ENCODE data around the gene TRMT61B.

TRMT61B gene

DNA sequence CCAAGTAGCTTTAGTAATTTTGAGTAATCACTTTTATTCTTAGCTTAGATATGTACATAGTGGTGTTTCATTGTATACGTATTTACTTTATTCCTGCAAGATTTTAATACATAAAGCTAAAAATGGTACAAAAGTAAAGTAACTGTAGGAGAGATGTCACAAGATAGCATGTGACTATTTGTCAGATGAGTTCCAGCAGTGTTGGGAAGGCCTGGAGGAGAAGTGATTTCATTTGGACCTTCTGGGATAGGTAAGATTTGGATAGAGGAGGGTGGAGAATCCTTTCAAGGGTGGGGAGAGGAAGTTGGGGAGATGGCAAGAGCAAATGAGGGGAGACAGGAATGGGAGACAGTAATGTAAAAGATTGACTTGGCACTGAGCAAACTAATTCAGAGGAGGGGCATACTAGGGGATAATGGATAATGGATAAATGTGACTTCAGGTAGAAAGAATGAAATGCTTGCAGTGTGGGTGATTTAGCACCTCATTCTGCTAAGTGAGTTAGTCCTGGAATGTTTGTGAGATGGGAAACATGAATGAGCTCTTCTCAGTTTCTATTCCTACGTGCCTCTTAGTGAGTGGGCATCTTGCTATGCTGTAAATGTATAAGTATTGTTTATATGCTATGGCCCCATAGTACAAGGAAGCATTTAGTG lies 34.8 kb upstream of the TRMT61B start:
- Histone ChIP-seq H3K36me3 (ENCODE audit: low read length) (peaks cover 52% of the 10 kb centered on the region), H3K4me2 (ENCODE audit: low read depth, low read length, poor library complexity, severe bottlenecking) (no peak overlapping the region), H3K27me3 (ENCODE audit: low read length) (no peaks in the 10 kb centered on the region), H3K79me2 (ENCODE audit: insufficient read depth, low read length) (peaks cover 98% of the 10 kb centered on the region), H3K27ac (ENCODE audit: low read depth, low read length) (no peak overlapping the region), H3K4me3 (ENCODE audit: insufficient read depth, low read length, poor library complexity, severe bottlenecking) (no peak overlapping the region), H3K9me3 (ENCODE audit: insufficient read depth, low read length) (no peaks in the 10 kb centered on the region), H3F3A (ENCODE audit: insufficient read depth) (peaks cover 6% of the 10 kb centered on the region; the same call in 1 of the 2 replicates), H2AFZ (ENCODE audit: low read depth, low read length, severe bottlenecking) (no peak overlapping the region), H3K9me2 (replicated peaks; ENCODE audit: insufficient read depth, low read length) (no peaks in the 10 kb centered on the region), H4K20me1 (ENCODE audit: low read depth, low read length) (peaks cover 72% of the 10 kb centered on the region), H3K9ac (ENCODE audit: low read length) (no peak overlapping the region)
- TF ChIP-seq, protein P1, sequence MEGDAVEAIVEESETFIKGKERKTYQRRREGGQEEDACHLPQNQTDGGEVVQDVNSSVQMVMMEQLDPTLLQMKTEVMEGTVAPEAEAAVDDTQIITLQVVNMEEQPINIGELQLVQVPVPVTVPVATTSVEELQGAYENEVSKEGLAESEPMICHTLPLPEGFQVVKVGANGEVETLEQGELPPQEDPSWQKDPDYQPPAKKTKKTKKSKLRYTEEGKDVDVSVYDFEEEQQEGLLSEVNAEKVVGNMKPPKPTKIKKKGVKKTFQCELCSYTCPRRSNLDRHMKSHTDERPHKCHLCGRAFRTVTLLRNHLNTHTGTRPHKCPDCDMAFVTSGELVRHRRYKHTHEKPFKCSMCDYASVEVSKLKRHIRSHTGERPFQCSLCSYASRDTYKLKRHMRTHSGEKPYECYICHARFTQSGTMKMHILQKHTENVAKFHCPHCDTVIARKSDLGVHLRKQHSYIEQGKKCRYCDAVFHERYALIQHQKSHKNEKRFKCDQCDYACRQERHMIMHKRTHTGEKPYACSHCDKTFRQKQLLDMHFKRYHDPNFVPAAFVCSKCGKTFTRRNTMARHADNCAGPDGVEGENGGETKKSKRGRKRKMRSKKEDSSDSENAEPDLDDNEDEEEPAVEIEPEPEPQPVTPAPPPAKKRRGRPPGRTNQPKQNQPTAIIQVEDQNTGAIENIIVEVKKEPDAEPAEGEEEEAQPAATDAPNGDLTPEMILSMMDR (IDR thresholded peaks at IDR 0.05; ENCODE audit: insufficient read depth, low read length, poor library complexity, severe bottlenecking): no peak
- no peak for TF ChIP-seq EZH2phosphoT487 (conservative IDR thresholded peaks at IDR 0.05; ENCODE audit: low read length)

DNA sequence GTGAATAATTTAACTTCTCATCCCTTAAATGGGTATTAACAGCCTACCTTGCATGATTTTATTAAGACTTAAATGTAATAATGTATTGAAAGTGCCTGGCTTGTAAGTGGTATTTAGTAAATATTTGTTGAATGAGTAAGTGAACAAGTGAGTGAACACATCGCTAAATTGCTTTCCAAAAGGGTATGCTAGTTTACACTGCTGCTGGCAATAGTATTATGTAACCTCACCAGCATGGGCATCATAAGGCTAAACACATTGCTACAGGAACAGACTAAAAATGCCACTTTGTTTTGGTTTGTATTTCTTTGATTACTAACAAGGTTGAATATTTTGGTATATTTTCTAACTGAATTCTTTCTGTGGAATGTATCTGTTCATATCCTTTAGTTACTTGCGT lies 34.2 kb upstream of the TRMT61B start:
- H3K4me2 ChIP-seq (ENCODE audit: low read depth, low read length, poor library complexity, severe bottlenecking): no peak overlapping the region
- H2AFZ ChIP-seq (ENCODE audit: low read depth, low read length, severe bottlenecking): no peak overlapping the region
- H3K9me3 ChIP-seq (ENCODE audit: insufficient read depth, low read length): no peaks in the 10 kb centered on the region
- peaks cover 5% of the 10 kb centered on the region; the same call in 1 of the 2 replicates for H3F3A ChIP-seq (ENCODE audit: insufficient read depth)
- H3K4me3 ChIP-seq (ENCODE audit: insufficient read depth, low read length, poor library complexity, severe bottlenecking): no peak overlapping the region
- no peak overlapping the region for H3K27ac ChIP-seq (ENCODE audit: low read depth, low read length)
- no peaks in the 10 kb centered on the region for H3K27me3 ChIP-seq (ENCODE audit: low read length)
- no peak for TF ChIP-seq EZH2phosphoT487 (conservative IDR thresholded peaks at IDR 0.05; ENCODE audit: low read length)
- TF ChIP-seq, protein P1 (IDR thresholded peaks at IDR 0.05; ENCODE audit: insufficient read depth, low read length, poor library complexity, severe bottlenecking): no peak
- H3K79me2 ChIP-seq (ENCODE audit: insufficient read depth, low read length): peaks cover 98% of the 10 kb centered on the region
- no peak overlapping the region for H3K9ac ChIP-seq (ENCODE audit: low read length)
- H4K20me1 ChIP-seq (ENCODE audit: low read depth, low read length): peaks cover 72% of the 10 kb centered on the region
- H3K36me3 ChIP-seq (ENCODE audit: low read length): peaks cover 47% of the 10 kb centered on the region
- no peaks in the 10 kb centered on the region for H3K9me2 ChIP-seq (replicated peaks; ENCODE audit: insufficient read depth, low read length)

DNA sequence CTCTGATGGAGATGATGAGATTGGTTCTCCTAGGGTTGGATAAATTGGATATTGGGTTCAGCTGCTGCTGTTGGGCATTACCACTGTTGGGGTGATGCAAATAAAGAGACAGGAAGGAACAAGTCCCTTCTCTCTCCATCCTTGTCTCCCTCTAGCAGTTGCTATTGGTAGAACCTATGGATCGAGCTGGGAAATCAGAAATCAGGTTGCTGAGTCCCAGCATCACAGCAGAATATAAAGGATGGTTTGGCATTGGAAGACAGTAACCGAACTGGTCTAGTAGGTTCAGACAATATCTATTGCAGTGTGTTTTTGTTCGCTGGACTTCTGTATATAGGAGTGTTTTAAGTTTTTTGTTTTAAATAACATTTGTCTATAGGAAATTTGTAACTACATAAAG lies 32.5 kb upstream of the TRMT61B start:
- Histone ChIP-seq H3K4me3 (ENCODE audit: insufficient read depth, low read length, poor library complexity, severe bottlenecking) (no peak overlapping the region), H3F3A (ENCODE audit: insufficient read depth) (peaks cover 8% of the 10 kb centered on the region; the same call in 1 of the 2 replicates), H3K79me2 (ENCODE audit: insufficient read depth, low read length) (peaks cover 100% of the 10 kb centered on the region), H3K9ac (ENCODE audit: low read length) (no peak overlapping the region), H3K9me2 (replicated peaks; ENCODE audit: insufficient read depth, low read length) (no peaks in the 10 kb centered on the region), H2AFZ (ENCODE audit: low read depth, low read length, severe bottlenecking) (no peak overlapping the region), H3K9me3 (ENCODE audit: insufficient read depth, low read length) (no peaks in the 10 kb centered on the region), H4K20me1 (ENCODE audit: low read depth, low read length) (peaks cover 83% of the 10 kb centered on the region), H3K27me3 (ENCODE audit: low read length) (no peaks in the 10 kb centered on the region), H3K36me3 (ENCODE audit: low read length) (peaks cover 40% of the 10 kb centered on the region), H3K27ac (ENCODE audit: low read depth, low read length) (no peak overlapping the region), H3K4me2 (ENCODE audit: low read depth, low read length, poor library complexity, severe bottlenecking) (no peak overlapping the region)
- TF ChIP-seq EZH2phosphoT487 (conservative IDR thresholded peaks at IDR 0.05; ENCODE audit: low read length): no peak

DNA sequence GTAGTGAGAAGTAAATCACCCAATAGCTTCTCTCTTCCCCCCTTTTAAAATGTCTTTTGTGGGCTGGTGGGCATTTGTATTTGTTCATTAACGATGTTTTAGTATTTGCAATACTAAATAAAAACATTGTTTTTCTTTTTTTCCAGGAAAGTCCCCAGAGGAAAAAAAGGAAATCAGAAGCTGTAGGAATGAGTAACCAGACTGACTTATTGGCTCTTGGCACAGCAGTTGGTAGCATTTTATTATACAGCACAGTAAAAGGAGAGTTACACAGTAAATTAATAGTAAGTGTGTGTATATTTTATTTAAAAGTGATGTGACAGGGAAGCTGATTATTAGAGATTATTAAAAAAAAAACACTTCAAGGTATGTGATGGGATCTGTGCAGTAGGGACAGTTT lies 31.7 kb upstream of the TRMT61B start:
- H3K9ac ChIP-seq (ENCODE audit: low read length): no peak overlapping the region
- H3K36me3 ChIP-seq (ENCODE audit: low read length): peaks cover 38% of the 10 kb centered on the region
- TF ChIP-seq, protein P1 (IDR thresholded peaks at IDR 0.05; ENCODE audit: insufficient read depth, low read length, poor library complexity, severe bottlenecking): no peak
- TF ChIP-seq EZH2phosphoT487 (conservative IDR thresholded peaks at IDR 0.05; ENCODE audit: low read length): no peak
- no peak overlapping the region for H3K4me3 ChIP-seq (ENCODE audit: insufficient read depth, low read length, poor library complexity, severe bottlenecking)
- H3K4me2 ChIP-seq (ENCODE audit: low read depth, low read length, poor library complexity, severe bottlenecking): no peak overlapping the region
- no peak overlapping the region for H3K27ac ChIP-seq (ENCODE audit: low read depth, low read length)
- peaks cover 8% of the 10 kb centered on the region; the same call in 1 of the 2 replicates for H3F3A ChIP-seq (ENCODE audit: insufficient read depth)
- peaks cover 87% of the 10 kb centered on the region for H4K20me1 ChIP-seq (ENCODE audit: low read depth, low read length)
- H2AFZ ChIP-seq (ENCODE audit: low read depth, low read length, severe bottlenecking): no peak overlapping the region
- H3K9me2 ChIP-seq (replicated peaks; ENCODE audit: insufficient read depth, low read length): no peaks in the 10 kb centered on the region
- H3K79me2 ChIP-seq (ENCODE audit: insufficient read depth, low read length): peaks cover 100% of the 10 kb centered on the region
- H3K9me3 ChIP-seq (ENCODE audit: insufficient read depth, low read length): no peaks in the 10 kb centered on the region
- H3K27me3 ChIP-seq (ENCODE audit: low read length): no peaks in the 10 kb centered on the region
